GM12878 (cell line): ENCODE data around the gene DNAJC12. TPM values are rescaled to one million over a fixed set of nuclear protein-coding genes. Genes with fewer than 3 reads are reported as not detected.
A peak's percentile ranks its signal among the peaks of the same experiment; 100 is the strongest.

Experiments
- ATF7 ChIP-seq: fragments of 450-650 bp; IDR thresholded peaks from 2 replicates; pipeline ENCODE4 v1.6.1; 2016; ENCODE audit warnings: low read depth, mild to moderate bottlenecking
- BACH1 ChIP-seq: fragments of 450-650 bp; IDR thresholded peaks from 2 replicates; pipeline ENCODE4 v1.6.1; 2017; ENCODE audit warnings: mild to moderate bottlenecking, borderline replicate concordance
- CBFB ChIP-seq: IDR thresholded peaks from 2 replicates; pipeline ENCODE4 v1.6.1; 2016; ENCODE audit warnings: antibody characterized with exemption, low read depth
- CHD1 ChIP-seq: IDR thresholded peaks from 2 replicates; pipeline ENCODE4 v1.6.1; 2012; ENCODE audit warnings: low read depth, low read length, improper control_type of control experiment
- CTCF ChIP-seq, 3 experiments: IDR thresholded peaks in 2 of 3; conservative IDR thresholded peaks in 1 of 3; 2 replicates each; pipeline ENCODE4 v1.5.1; 2011; ENCODE audit warnings: low read depth in 3 of 3, low read length in 3 of 3, mild to moderate bottlenecking in 3 of 3, control low read depth in 2 of 3, moderate library complexity in 2 of 3, inconsistent platforms in 1 of 3, mixed read lengths in 1 of 3; ENCODE audit not compliant: control insufficient read depth in 2 of 3, insufficient read depth in 1 of 3; ENCODE audit errors: extremely low read depth in 1 of 3
- ELK1 ChIP-seq: IDR thresholded peaks from 2 replicates; pipeline ENCODE4 v1.6.1; 2012; ENCODE audit warnings: low read depth, low read length, improper control_type of control experiment
- MEF2B ChIP-seq: fragments of 450-650 bp; IDR thresholded peaks from 2 replicates; pipeline ENCODE4 v1.6.1; 2018; ENCODE audit warnings: mild to moderate bottlenecking, moderate library complexity; ENCODE audit not compliant: partially characterized antibody, poor library complexity, severe bottlenecking
- SKIL ChIP-seq: fragments of 450-650 bp; IDR thresholded peaks from 2 replicates; pipeline ENCODE4 v1.6.1; 2017; ENCODE audit warnings: mild to moderate bottlenecking, low read depth, inconsistent platforms; ENCODE audit not compliant: poor library complexity, severe bottlenecking
- SPI1 ChIP-seq: IDR thresholded peaks from 2 replicates; pipeline ENCODE4 v1.6.1; 2011; ENCODE audit warnings: low read depth, mild to moderate bottlenecking, low read length, moderate library complexity, borderline replicate concordance; ENCODE audit not compliant: insufficient read depth
- TCF7 ChIP-seq: IDR thresholded peaks from 2 replicates; pipeline ENCODE4 v1.6.1; 2014; ENCODE audit warnings: antibody characterized with exemption, borderline replicate concordance
- YBX1 ChIP-seq: fragments of 450-650 bp; IDR thresholded peaks from 2 replicates; pipeline ENCODE4 v1.6.1; 2016; ENCODE audit warnings: antibody characterized with exemption
- YY1 ChIP-seq: IDR thresholded peaks from 2 replicates; pipeline ENCODE4 v1.6.1; 2011; ENCODE audit warnings: low read depth, mild to moderate bottlenecking, low read length
- ZBTB11 ChIP-seq: fragments of 450-650 bp; formaldehyde crosslinking; IDR thresholded peaks from 2 replicates; pipeline ENCODE4 v1.5.0; 2022; ENCODE audit warnings: mild to moderate bottlenecking, missing genetic modification characterization
- ZBTB4 ChIP-seq: fragments of 450-650 bp; formaldehyde crosslinking; IDR thresholded peaks from 2 replicates; pipeline ENCODE4 v1.4.0; 2022; ENCODE audit warnings: mild to moderate bottlenecking, moderate library complexity
- ZNF217 ChIP-seq: fragments of 450-650 bp; IDR thresholded peaks from 2 replicates; pipeline ENCODE4 v1.6.1; 2017; ENCODE audit warnings: antibody characterized with exemption, mild to moderate bottlenecking
- ZNF24 ChIP-seq: fragments of 450-650 bp; IDR thresholded peaks from 2 replicates; pipeline ENCODE4 v1.6.1; 2017; ENCODE audit warnings: antibody characterized with exemption, mild to moderate bottlenecking
- polyA plus RNA-seq, 11 experiments: library from polyadenylated mRNA; depleted of rRNA in 4 of 11; unstranded in 6 of 11; stranded (reverse) in 5 of 11; fragments of >200 nt; fragmentation: Nextera tagmentation in 4 of 11; fragmentation: Illumina TruSeq in 1 of 11; extraction: Ambion mirVana in 4 of 11; extraction: Trizol in 1 of 11; gene quantifications; 1 replicate in 1 of 11; 2 replicates in 10 of 11; pipeline versions ENCODE4 v1.2.1 to v1.2.3, GENCODE V29; 2011 to 2016; ENCODE audit warnings: inconsistent platforms in 2 of 11, missing spikeins in 2 of 11, low read depth in 1 of 11
- total RNA-seq, 4 experiments: library from RNA; depleted of rRNA in 3 of 4; stranded (reverse); fragments of >200 nt in 3 of 4; fragmentation: Illumina TruSeq in 1 of 4; extraction: Trizol in 1 of 4; gene quantifications; 2 replicates each; pipeline versions ENCODE4 v1.2.1 to v1.2.3, GENCODE V29; 2013 to 2021

DNAJC12 gene
- total and polyA plus RNA-seq, 10 of the 15 experiments (the other 5 are each of a cell fraction or from before 2014, with no cell fraction given): 1.1 to 4.5 (median 3.0) TPM

GRCh38 chr10:67779465-67780203 is 58.4 kb downstream of the DNAJC12 start (continued):
- TF ChIP-seq ATF7 (no peak), CBFB (no peak), ZNF24 (no peak), ZBTB11 (CRISPR knock-in tag) (no peak), TCF7 (no peak), ELK1 (no peak), MEF2B (no peak), CHD1 (no peak), BACH1 (no peak), YY1 (no peak), SKIL (peak; percentile 43), SPI1 (no peak), YBX1 (no peak), ZBTB4 (CRISPR knock-in tag) (no peak), ZNF217 (no peak), CTCF (IDR thresholded peaks at IDR 0.05 in 2 of 3, conservative IDR thresholded peaks at IDR 0.05 in 1 of 3; ENCODE audit: control insufficient read depth in 2 of 3, extremely low read depth in 1 of 3, insufficient read depth in 1 of 3, low read depth in 3 of 3, low read length in 3 of 3) (peak; percentile 65 to 88 (median 72); a peak in 5 of 6 replicates)
